ENCODE results near the gene CEACAM19.

DNA sequence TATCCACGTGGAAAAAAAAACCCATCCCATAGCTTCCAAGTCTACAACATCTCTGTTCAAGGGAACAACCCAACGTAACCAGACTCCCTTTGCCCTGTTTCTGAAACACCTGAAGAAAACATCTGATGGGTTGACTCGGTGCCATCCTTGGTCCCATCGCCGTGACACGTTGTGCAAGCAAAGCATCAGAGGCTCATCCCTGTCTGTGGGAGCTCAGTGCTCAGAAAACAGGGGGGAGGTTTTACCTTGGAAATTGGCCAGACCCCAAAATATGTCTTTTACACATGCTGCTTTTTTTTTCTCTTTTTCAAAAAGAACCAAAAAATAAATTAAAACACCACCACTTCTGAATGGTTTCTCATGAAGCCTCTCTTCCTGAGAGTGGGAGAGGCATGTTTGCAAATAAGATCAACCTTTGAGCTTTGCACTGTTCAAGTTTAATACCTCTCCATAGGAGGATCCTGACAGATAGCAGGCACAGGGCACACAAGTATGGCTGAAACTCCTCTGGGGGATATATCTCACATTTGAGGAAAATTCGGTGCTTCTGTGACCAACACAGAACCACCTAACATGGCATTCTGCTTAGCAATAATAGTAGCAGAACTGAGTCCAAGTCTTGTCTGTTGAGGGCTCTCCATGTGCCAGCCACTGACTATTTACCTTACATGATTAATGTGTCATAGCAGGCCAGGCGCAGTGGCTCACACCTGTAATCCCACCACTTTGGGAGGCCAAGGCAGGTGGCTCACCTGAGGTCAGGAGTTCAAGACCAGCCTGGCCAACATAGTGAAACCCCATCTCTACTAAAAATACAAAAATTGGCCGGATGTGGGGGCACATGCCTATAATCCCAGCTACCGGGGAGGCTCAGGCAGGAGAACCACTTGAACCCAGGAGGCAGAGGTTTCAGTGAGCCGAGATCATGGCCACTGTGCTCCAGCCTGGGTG, 34.6 kb upstream of the CEACAM19 start:
- TF ChIP-seq, protein P1, sequence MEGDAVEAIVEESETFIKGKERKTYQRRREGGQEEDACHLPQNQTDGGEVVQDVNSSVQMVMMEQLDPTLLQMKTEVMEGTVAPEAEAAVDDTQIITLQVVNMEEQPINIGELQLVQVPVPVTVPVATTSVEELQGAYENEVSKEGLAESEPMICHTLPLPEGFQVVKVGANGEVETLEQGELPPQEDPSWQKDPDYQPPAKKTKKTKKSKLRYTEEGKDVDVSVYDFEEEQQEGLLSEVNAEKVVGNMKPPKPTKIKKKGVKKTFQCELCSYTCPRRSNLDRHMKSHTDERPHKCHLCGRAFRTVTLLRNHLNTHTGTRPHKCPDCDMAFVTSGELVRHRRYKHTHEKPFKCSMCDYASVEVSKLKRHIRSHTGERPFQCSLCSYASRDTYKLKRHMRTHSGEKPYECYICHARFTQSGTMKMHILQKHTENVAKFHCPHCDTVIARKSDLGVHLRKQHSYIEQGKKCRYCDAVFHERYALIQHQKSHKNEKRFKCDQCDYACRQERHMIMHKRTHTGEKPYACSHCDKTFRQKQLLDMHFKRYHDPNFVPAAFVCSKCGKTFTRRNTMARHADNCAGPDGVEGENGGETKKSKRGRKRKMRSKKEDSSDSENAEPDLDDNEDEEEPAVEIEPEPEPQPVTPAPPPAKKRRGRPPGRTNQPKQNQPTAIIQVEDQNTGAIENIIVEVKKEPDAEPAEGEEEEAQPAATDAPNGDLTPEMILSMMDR (IDR thresholded peaks at IDR 0.05), result no peak
- no peak for TF ChIP-seq NR3C1 (IDR thresholded peaks at IDR 0.05)
- TF ChIP-seq RNF2 (IDR thresholded peaks at IDR 0.05; ENCODE audit: borderline replicate concordance, low read depth), result no peak
- no peak for TF ChIP-seq RAD21 (conservative IDR thresholded peaks at IDR 0.05 in 1 of 2, IDR thresholded peaks at IDR 0.05 in 1 of 2)
- TF ChIP-seq KDM1A (IDR thresholded peaks at IDR 0.05; ENCODE audit: low read depth), result no peak
- no peak for TF ChIP-seq EP300 (IDR thresholded peaks at IDR 0.05)

Data from A549 (cell line).